Aorta (tissue), 5 donors: Measurements from ENCODE around the gene CDK5. TPM values are rescaled to one million over a fixed set of nuclear protein-coding genes. Genes with fewer than 3 reads are reported as not detected.
"Not testable (repeated sequence)": the region's sequence is repeated elsewhere in the genome, so short reads cannot be mapped to it uniquely, and the experiment has no call there.

ENCODE experiments used
- ATAC-seq: fragments of 200-7000 bp; cut with Tn5 transposase; one replicate; pipeline ENCODE4 v1.9.1; 2022; ENCODE audit warnings: moderate library complexity; ENCODE audit not compliant: low FRiP score
- DNase-seq, 2 donors: peaks; one replicate each; pipeline ENCODE4 v3.0.0-alpha.2; 2020
- H3K27ac ChIP-seq, 2 donors: one replicate each; pipeline ENCODE4 v1.5.1; 2013; ENCODE audit warnings: low read length in 2 of 2, mild to moderate bottlenecking in 2 of 2, moderate library complexity in 2 of 2, control low read depth in 1 of 2, inconsistent platforms in 1 of 2, low read depth in 1 of 2
- H3K27me3 ChIP-seq, 2 donors: one replicate each; pipeline ENCODE4 v1.6.1; 2013; ENCODE audit warnings: control low read depth in 1 of 2, low read length in 1 of 2, mild to moderate bottlenecking in 1 of 2, moderate library complexity in 1 of 2; ENCODE audit not compliant: insufficient read depth in 2 of 2, control insufficient read depth in 1 of 2
- H3K36me3 ChIP-seq, 2 donors: one replicate each; pipeline ENCODE4 v1.6.1; 2013; ENCODE audit warnings: control low read depth in 1 of 2, low read length in 1 of 2, mild to moderate bottlenecking in 1 of 2; ENCODE audit not compliant: insufficient read depth in 2 of 2, control insufficient read depth in 1 of 2
- H3K4me1 ChIP-seq, 2 donors: one replicate each; pipeline ENCODE4 v1.6.1; 2013; ENCODE audit warnings: low read length in 2 of 2, control low read depth in 1 of 2, mild to moderate bottlenecking in 1 of 2, moderate library complexity in 1 of 2; ENCODE audit not compliant: insufficient read depth in 2 of 2, control insufficient read depth in 1 of 2
- H3K4me3 ChIP-seq, 2 donors: one replicate each; pipeline ENCODE4 v1.5.1; 2013; ENCODE audit warnings: low read length in 2 of 2, control low read depth in 1 of 2, mild to moderate bottlenecking in 1 of 2
- H3K9me3 ChIP-seq: one replicate; pipeline ENCODE4 v1.6.1; 2013; ENCODE audit warnings: mild to moderate bottlenecking, low read length; ENCODE audit not compliant: control insufficient read depth
- WGBS, 2 donors: extraction: QIAGEN DNeasy Blood & Tissue Kit; methylation state at CpG; one replicate each; pipeline ENCODE4 v1.1.7; 2013; 5-methylcytosine and 5-hydroxymethylcytosine counted together
- intact Hi-C, 2 donors: fragments of 100-400 bp; cut with DNase I; formaldehyde crosslinking; loops; one replicate each; pipeline versions ENCODE4 v1.14.2 to v1.15.0; 2022
- polyA plus RNA-seq, 2 donors: library from polyadenylated mRNA; stranded (reverse); fragments of 200-250 nt; gene quantifications; one replicate each; pipeline ENCODE4 v1.2.3, GENCODE V29; 2013
- total RNA-seq, 2 donors: library from RNA; stranded (reverse); fragmentation: NEBNext Ultra II Directional; extraction: Animal tissue kit (Norgen Biotek cat#: 25700); gene quantifications; one replicate each; pipeline ENCODE4 v1.2.1, GENCODE V29; 2021
- donor health status: healthy with polysubstance abuse.
- donor health status: Bipolar disorder and iron deficiency.
- donor health status: DM: no; HTN: no; CAD: no.
- donor health status: DM: no; HTN: no; CAD: no.
- donor health status: DM: yes; HTN: yes; CAD: no.

Gene CDK5
- total and polyA plus RNA-seq, 4 donors: 4.1 to 8.9 (median 6.3) TPM

DNA sequence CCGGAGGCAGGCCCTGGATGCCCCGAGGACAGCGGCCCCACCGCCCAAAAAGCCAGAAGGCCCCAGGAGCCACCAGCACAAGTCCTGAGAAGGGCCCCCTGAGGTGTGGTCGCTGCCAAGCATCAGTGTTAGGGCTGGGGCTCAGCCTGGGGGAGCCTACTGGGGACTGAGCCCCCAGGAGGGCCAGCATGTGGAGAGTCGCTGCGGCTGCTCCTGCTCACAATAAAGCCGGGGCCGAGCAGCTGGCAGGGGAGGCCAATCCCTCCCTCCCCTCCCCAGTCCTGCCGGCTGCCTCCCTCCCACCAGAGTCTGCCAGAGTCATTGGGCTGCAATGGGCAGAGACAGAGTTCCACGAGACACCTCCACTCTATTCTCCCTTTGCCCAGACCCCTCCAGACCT is 12.4 kb downstream of the CDK5 start:
- ATAC-seq (no peak), DNase-seq (no peak)
- Histone ChIP-seq H3K36me3 (no peaks in the 10 kb centered on the region), H3K4me3 (no peak overlapping the region), H3K27me3 (no peaks in the 10 kb centered on the region), H3K9me3 (no peaks in the 10 kb centered on the region), H3K4me1 (no peaks in the 10 kb centered on the region), H3K27ac (no peak overlapping the region)
- 81 to 84% methylated on average over 11 of the region's 11 CpGs for WGBS, 2 donors
- intact Hi-C loops: no loop called here

GRCh38 chr7:151043959-151044358 is 13.7 kb downstream of the CDK5 start:
- WGBS, 2 donors: 89 to 94% methylated on average over 14 to 20 of the region's 20 CpGs
- ATAC-seq: no peak

DNA sequence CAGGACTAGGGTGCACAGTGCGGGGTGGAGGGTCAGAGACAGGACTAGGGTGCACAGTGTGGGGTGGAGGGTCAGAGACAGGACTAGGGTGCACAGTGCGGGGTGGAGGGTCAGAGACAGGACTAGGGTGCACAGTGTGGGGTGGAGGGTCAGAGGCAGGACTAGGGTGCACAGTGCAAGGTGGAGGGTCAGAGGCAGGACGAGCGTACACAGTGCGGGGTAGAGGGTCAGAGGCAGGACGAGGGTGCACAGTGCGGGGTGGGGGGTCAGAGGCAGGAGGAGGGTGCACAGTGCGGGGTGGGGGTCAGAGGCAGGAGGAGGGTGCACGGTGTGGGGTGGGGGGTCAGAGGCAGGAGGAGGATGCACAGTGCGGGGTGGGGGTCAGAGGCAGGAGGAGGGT is 14.2 kb downstream of the CDK5 start:
- H3K4me3 ChIP-seq, H3K36me3 ChIP-seq, H3K27ac ChIP-seq, H3K27me3 ChIP-seq, DNase-seq, ATAC-seq, H3K4me1 ChIP-seq, intact Hi-C loops, H3K9me3 ChIP-seq: not testable (repeated sequence)
- 86 to 99% methylated on average over 6 to 10 of the region's 10 CpGs for WGBS, 2 donors

More at GRCh38 chr7:151043959-151044358, 13.7 kb downstream of the CDK5 start:
- Histone ChIP-seq H3K36me3 (no peaks in the 10 kb centered on the region), H3K4me3 (no peak overlapping the region), H3K27ac (no peak overlapping the region), H3K9me3 (no peaks in the 10 kb centered on the region), H3K27me3 (no peaks in the 10 kb centered on the region), H3K4me1 (no peaks in the 10 kb centered on the region)
- no peak for DNase-seq
- intact Hi-C loops: no loop called here

- WGBS, 2 donors: 93 to 94% methylated on average over 30 of the region's 30 CpGs
- Histone ChIP-seq H3K27me3 (no peaks in the 10 kb centered on the region), H3K9me3 (no peaks in the 10 kb centered on the region), H3K36me3 (no peaks in the 10 kb centered on the region), H3K27ac (no peak overlapping the region), H3K4me1 (no peaks in the 10 kb centered on the region), H3K4me3 (no peak overlapping the region)
- intact Hi-C loops: no loop called here
- DNase-seq (no peak), ATAC-seq (no peak)
Observed at GRCh38 chr7:151040616-151041375, 16.9 kb downstream of the CDK5 start.

- DNase-seq (no peak), ATAC-seq (no peak)
- no peak overlapping the region for H3K27ac ChIP-seq
- H3K9me3 ChIP-seq: no peaks in the 10 kb centered on the region
- no peak overlapping the region for H3K4me3 ChIP-seq
- no peaks in the 10 kb centered on the region for H3K4me1 ChIP-seq
- no peaks in the 10 kb centered on the region for H3K36me3 ChIP-seq
- 73 to 77% methylated on average over 18 of the region's 18 CpGs for WGBS, 2 donors
- H3K27me3 ChIP-seq: no peaks in the 10 kb centered on the region
- intact Hi-C loops: no loop called here
Observed at GRCh38 chr7:151039850-151040548, 17.7 kb downstream of the CDK5 start.

DNA sequence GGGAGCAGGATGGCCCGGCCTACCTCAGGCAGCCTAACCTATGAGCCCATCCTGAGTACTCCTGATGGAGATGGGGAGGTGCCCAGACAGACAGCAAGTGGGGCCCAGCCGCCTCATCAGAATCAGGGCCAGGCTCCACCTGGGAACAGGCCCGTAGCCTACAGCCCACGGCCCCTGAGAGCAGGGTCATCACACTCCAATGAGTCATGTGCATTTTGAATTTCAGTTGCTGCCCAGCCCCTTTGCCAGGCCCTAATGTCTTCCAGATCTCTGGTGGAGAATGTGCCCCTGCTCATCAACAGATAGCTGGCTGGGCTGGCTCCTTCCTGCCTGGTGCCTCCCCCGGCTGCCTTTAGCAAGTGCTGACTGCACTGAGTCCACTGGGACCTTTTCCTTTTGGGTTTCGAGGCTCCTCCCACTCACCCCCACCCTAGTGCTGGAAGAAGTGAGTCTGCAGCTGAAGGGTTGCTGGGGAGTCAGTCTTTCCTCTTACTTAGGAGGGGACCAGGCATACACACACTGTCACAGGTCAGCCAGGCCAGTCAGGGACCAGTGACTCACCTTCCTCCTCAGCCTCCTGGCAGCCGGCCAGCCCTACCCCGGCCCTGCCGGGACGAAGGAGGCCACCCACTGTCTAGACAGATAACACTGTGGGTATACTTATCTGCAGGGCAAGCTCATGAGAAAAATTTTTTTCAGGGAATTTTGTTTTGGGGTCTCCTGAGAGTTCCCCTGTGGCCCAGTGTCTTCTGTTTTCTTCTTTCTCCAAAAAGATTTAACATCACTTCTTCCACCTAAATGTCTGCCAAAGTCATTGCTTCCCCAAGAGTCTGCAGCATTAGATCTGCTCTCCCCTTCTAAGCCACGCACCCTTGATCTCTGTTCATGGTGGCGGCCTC is 18.5 kb downstream of the CDK5 start:
- Histone ChIP-seq H3K4me3 (no peak overlapping the region), H3K27me3 (no peaks in the 10 kb centered on the region), H3K4me1 (no peaks in the 10 kb centered on the region), H3K36me3 (no peaks in the 10 kb centered on the region), H3K27ac (no peak overlapping the region), H3K9me3 (no peaks in the 10 kb centered on the region)
- intact Hi-C loops: no loop called here
- ATAC-seq: peak; percentile 78
- 37 to 39% methylated on average over 12 of the region's 12 CpGs for WGBS, 2 donors
- DNase-seq: peak; percentile 86 to 94

- no peaks in the 10 kb centered on the region for H3K36me3 ChIP-seq
- 93% methylated on average over 17 of the region's 17 CpGs for WGBS, 2 donors
- no peak overlapping the region for H3K27ac ChIP-seq
- H3K4me3 ChIP-seq: no peak overlapping the region
- DNase-seq (no peak), ATAC-seq (no peak)
- no peaks in the 10 kb centered on the region for H3K9me3 ChIP-seq
- intact Hi-C loops: no loop called here
- H3K4me1 ChIP-seq: no peaks in the 10 kb centered on the region
- H3K27me3 ChIP-seq: no peaks in the 10 kb centered on the region
Observed at GRCh38 chr7:151035902-151036301, 21.8 kb downstream of the CDK5 start.

DNA sequence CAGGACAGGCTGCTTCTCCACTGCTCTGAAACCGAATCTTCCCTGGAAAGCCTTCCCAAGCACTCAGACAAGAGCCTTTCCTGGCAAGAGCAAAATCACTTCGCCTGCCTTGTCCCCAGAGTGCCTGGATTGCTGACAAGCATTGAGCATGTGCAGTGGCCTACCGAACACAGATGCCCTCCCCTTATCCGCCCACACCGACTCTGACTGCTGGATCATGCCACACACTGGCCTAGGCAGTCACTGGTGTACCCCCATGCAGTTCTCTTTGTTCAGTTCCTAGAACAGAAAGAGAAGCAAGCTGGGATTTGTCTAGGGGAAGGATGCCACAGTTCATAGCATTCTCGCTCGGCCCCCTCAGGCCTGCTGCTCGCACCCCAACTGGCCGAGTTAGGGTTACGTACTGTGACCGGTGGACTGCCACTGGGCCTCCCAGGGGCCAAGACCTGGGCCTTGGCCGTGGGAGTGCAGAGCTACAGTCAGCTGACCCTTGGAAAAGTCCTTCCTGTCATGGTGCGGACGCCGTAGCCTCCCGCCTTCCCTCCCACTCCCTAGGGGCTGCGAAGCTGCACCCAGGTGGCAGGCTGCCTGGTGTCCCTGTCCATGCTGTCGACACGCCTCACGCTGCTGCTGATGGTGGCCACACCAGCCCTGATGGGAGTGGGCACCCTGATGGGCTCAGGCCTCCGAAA is 22.5 kb downstream of the CDK5 start:
- ATAC-seq (no peak), DNase-seq (no peak)
- 86 to 87% methylated on average over 21 of the region's 21 CpGs for WGBS, 2 donors
- Histone ChIP-seq H3K4me1 (no peaks in the 10 kb centered on the region), H3K27ac (no peak overlapping the region), H3K36me3 (no peaks in the 10 kb centered on the region), H3K4me3 (no peak overlapping the region), H3K9me3 (no peaks in the 10 kb centered on the region), H3K27me3 (no peaks in the 10 kb centered on the region)
- intact Hi-C loops: no loop called here
